GM12873 (cell line): Measurements from ENCODE around the gene CHML.

Experiments
- CTCF ChIP-seq: IDR thresholded peaks from 2 replicates; pipeline ENCODE4 v1.5.1; 2012; ENCODE audit warnings: low read depth, mild to moderate bottlenecking, moderate library complexity, low read length, control low read depth; ENCODE audit not compliant: insufficient read depth; ENCODE audit errors: missing control alignments

The CHML gene

GRCh38 chr1:241640149-241640866 is at the start of gene CHML, which contains the start of gene OPN3:
TSS of gene CHML (minus strand) at chr1:241640369. CDS start at chr1:241635766, 4,603 bp downstream.
TSS of gene OPN3 (minus strand) at chr1:241640369. CDS start at chr1:241640254, 115 bp downstream.
- TF ChIP-seq CTCF: no peak

- no peak for TF ChIP-seq CTCF
Observed at GRCh38 chr1:241688940-241689368, 48.8 kb upstream of the CHML start.

- no peak for TF ChIP-seq CTCF
Observed at GRCh38 chr1:241684108-241684507, 43.9 kb upstream of the CHML start.

- TF ChIP-seq CTCF: no peak
Observed at GRCh38 chr1:241682921-241683320, 42.8 kb upstream of the CHML start.

GRCh38 chr1:241679961-241680360 is 39.8 kb upstream of the CHML start:
- no peak for TF ChIP-seq CTCF

- TF ChIP-seq CTCF: no peak
Observed at GRCh38 chr1:241679404-241679803, 39.2 kb upstream of the CHML start.

GRCh38 chr1:241678536-241678935 is 38.4 kb upstream of the CHML start:
- TF ChIP-seq CTCF: no peak
